ENCODE measurements around the gene PPARG.

DNA sequence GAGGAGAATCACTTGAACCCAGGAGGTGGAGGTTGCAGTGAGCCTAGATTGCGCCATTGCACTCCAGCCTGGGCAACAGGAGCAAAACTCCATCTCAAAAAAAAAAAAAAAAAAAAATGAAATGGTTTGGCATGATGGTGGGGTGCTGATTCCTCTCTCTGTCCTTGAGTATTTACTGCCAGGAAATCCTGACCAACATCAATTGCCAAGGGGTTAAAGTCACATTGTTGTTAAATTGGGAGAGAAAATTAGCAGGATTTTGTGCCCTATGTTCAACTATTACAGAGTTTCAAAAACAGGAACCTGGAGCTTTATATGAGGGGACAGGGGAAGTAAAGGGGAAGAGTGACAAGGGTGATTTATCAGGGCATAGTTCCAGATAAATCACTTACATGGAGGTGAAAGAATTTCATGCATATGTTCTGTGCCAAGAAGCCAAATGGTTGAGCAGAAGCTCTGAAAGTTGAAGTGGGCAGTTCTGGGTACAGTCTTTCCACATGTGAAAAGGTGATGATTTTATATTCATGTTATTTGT lies 124.9 kb downstream of the PPARG start:
- TF ChIP-seq, protein P1, sequence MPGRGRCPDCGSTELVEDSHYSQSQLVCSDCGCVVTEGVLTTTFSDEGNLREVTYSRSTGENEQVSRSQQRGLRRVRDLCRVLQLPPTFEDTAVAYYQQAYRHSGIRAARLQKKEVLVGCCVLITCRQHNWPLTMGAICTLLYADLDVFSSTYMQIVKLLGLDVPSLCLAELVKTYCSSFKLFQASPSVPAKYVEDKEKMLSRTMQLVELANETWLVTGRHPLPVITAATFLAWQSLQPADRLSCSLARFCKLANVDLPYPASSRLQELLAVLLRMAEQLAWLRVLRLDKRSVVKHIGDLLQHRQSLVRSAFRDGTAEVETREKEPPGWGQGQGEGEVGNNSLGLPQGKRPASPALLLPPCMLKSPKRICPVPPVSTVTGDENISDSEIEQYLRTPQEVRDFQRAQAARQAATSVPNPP (CRISPR knock-in tag; IDR thresholded peaks at IDR 0.05): no peak
- TF ChIP-seq ZKSCAN8 (CRISPR knock-in tag; IDR thresholded peaks at IDR 0.05; ENCODE audit: borderline replicate concordance): no peak
- TF ChIP-seq FOXK2 (IDR thresholded peaks at IDR 0.05): no peak
- TF ChIP-seq NR2F1 (CRISPR knock-in tag; IDR thresholded peaks at IDR 0.05): no peak
- TF ChIP-seq, protein P2, sequence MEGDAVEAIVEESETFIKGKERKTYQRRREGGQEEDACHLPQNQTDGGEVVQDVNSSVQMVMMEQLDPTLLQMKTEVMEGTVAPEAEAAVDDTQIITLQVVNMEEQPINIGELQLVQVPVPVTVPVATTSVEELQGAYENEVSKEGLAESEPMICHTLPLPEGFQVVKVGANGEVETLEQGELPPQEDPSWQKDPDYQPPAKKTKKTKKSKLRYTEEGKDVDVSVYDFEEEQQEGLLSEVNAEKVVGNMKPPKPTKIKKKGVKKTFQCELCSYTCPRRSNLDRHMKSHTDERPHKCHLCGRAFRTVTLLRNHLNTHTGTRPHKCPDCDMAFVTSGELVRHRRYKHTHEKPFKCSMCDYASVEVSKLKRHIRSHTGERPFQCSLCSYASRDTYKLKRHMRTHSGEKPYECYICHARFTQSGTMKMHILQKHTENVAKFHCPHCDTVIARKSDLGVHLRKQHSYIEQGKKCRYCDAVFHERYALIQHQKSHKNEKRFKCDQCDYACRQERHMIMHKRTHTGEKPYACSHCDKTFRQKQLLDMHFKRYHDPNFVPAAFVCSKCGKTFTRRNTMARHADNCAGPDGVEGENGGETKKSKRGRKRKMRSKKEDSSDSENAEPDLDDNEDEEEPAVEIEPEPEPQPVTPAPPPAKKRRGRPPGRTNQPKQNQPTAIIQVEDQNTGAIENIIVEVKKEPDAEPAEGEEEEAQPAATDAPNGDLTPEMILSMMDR (CRISPR knock-in tag; IDR thresholded peaks at IDR 0.05): no peak
- no peak for TF ChIP-seq MYC (CRISPR knock-in tag; IDR thresholded peaks at IDR 0.05; ENCODE audit: borderline replicate concordance)
- TF ChIP-seq SRF (IDR thresholded peaks at IDR 0.05; ENCODE audit: low read depth, low read length): no peak
- TF ChIP-seq ESRRA (CRISPR knock-in tag; IDR thresholded peaks at IDR 0.05; ENCODE audit: low read depth): no peak
- no peak for TF ChIP-seq ZNF572 (CRISPR knock-in tag; IDR thresholded peaks at IDR 0.05)
- TF ChIP-seq ZNF274 (CRISPR knock-in tag; IDR thresholded peaks at IDR 0.05): no peak

Measured in HepG2 (cell line).